DND-41 (cell line): ENCODE results near the gene BICDL1.

Experiments used
- CTCF ChIP-seq: IDR thresholded peaks from 2 replicates; pipeline ENCODE4 v1.5.1; 2012; ENCODE audit warnings: borderline replicate concordance, low read length, moderate library complexity, mild to moderate bottlenecking; ENCODE audit not compliant: poor library complexity, severe bottlenecking; ENCODE audit errors: extremely low read depth
- EZH2 ChIP-seq: IDR thresholded peaks from 3 replicates; pipeline ENCODE4 v1.6.1; 2012; ENCODE audit warnings: borderline replicate concordance, low read depth, mild to moderate bottlenecking, moderate library complexity, low read length, inconsistent platforms; ENCODE audit not compliant: severe bottlenecking

GRCh38 chr12:120121766-120122293, 132.8 kb downstream of the BICDL1 start:
- no peak for TF ChIP-seq CTCF
- no peak for TF ChIP-seq EZH2
